ENCODE results near the gene CPT1A.

The CPT1A gene

DNA sequence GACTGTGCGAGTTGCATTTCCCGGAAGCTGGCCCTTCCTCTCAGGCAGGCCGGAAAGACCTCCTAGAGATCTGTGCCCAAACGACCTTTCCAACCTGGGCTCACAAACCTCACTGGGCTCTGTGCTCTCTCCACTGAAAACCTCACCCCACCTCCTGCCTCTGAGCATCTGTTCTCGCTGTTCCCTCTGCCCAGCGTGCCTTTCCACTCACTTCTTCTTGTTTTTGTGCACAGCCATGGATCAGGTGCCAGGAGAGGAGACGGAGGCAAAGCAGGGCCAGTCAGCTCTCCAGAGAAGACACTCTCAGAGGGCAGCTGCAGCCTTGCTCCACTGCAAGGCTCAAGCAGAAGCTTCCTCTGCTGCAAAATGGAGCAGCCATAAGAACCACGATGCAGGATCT, 10.9 kb upstream of the CPT1A start:
- DNase-seq, result no peak

DNA sequence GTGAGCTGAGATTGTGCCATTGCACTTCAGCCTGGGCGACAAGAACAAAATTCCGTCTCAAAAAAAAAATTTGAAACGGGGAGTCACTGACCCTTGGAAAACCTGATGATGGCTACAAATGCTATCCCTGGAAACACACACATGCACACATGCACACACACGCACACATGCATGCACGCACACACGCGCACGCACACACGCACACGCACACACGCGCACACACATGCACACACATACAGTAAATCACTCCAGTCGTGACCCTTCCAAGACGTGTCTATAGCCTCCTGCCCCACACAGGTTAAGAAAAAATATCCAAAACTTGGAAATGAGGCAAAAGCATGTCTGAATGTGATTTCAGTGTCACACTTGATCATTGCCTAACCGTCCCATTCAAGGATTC, 6.7 kb upstream of the CPT1A start:
- no peak for DNase-seq

DNA sequence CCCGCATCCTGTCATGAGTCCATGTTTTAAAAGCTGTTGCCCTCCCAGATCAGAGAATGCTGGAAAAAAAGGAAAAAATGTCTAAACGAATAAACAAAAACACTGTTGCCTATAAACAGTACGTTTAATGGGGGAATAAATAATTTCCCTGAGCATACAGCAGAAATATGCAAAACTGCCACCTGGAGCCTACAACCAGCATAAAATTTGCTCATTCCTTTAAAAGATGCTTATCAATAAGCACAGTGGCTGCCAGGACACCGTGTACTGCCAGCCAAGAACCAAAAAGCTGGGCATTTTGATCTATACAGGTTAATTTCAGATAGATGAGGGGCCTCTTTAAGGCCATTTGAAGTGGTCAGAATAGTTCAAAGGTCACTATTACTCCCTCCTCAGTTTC, 5.7 kb upstream of the CPT1A start:
- no peak for DNase-seq

DNA sequence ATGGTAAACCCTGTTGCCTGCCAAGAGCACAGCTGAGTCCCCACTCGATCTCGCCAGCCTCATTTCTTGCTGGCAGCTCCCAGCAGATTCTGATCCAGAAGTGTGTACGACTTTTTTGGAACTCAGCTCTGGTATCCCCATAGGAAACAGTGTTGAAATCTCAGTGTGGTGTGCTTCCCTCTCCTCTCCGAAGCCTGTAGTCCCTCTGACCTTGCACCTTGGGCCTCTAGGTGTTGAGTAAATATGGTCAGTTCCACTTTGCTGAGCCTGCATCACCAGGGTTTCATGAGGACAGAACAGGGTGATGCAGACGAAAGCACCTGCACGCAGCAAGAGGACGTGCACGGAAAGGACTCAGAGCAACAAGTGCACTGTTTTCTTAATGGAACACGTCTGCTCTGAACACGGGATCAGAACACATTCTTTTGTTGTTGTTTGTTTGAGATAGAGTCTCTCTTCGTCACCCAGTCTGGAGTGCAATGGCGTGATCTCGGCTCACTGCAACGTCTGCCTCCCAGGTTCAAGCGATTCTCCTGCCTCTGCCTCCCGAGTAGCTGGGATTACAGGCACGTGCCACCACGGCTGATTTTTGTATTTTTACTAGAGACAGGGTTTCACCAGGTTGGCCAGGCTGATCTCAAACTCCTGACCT, 3.8 kb upstream of the CPT1A start:
- DNase-seq, result no peak

DNA sequence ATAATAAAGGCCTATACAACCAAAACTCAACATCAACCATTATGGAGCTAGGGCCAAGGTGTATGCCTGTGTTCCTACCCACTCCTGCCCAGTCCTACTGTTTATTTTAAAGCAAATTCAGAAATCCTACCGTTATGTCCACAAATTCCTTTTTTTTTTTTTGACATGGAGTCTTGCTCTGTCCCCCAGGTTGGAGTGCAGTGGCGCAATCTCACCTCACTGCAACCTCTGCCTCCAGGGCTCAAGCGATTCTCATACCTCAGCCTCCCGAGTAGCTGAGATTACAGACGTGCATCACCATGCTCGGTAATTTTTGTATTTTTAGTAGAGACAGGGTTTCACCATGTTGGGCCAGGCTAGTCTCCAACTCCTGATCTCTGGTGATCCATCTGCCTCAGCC, 3.1 kb upstream of the CPT1A start:
- DNase-seq, result no peak

DNA sequence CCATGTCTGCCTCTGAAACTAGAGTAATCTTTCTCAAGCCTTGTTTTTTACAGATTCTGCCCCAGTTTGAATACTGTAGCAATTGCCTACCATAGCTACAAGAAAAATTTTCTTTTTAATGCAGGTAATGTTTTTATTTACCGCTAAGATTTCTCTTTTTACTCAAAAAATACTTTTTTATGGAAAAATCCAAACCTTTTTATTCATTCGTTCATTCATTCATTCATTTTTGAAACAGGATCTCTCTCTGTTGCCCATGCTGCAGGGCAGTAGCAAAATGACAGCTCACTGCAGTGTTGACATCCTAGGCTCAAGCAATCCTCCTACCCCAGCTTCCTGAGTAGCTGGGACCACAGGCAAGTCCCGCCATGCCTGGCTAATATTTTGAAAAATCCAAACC, 2.7 kb upstream of the CPT1A start:
- DNase-seq, result no peak

DNA sequence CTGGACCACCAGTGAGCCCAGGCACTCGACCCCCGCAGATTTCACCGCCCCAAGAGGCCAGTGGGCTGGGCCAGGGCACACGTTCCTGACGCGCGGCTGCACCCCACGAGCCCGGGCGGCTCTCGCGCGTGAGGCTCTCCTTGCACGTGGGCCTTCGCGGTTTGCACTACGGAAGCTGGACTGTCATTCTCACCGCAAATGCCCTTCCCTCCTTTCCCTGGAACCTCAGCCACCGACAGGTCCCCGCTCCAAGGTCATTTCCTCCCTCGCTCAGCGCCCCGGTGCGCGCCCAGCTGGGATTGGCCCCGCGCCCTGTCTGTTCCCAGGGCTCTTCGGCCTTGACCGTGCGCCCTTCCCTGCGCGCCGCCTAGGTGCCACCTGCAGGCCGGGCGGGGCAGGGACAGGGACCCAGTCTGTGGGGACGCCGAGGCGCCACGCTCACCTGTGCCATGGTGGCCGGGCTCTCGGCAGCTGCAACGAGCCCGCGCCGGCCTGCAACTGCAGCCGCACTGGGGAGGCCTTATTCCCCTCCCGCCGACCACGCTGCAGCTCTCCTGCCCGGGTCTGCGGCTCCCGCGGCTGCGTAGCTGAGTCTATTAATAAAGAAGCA, 2.1 kb upstream of the CPT1A start:
- peak; percentile 74 for DNase-seq

DNA sequence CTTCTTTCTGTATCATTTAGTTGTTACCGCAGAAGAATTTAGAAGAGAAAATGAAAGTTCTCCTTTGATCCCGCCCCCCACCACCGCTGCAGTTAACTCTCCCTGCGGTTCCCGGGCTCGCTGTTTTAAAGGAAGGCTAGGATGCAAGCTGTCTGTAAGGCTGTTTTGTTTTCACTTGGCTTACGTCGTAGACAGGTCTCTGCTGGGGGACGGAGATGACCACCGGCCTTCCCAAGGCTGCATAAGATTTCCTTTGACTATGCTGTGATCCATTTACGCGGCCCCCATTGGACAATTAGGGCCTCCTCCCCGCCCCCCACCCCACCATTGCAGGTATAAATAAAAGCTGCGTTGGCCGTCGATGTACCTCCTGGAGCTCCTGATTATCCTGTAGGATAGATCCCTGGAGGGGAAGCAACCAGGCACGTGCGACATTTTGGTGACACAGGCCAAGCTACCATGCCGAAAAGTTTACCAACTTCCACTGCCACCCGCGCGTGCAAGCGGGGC, 1.4 kb upstream of the CPT1A start:
- DNase-seq, result peak; percentile 32

DNA sequence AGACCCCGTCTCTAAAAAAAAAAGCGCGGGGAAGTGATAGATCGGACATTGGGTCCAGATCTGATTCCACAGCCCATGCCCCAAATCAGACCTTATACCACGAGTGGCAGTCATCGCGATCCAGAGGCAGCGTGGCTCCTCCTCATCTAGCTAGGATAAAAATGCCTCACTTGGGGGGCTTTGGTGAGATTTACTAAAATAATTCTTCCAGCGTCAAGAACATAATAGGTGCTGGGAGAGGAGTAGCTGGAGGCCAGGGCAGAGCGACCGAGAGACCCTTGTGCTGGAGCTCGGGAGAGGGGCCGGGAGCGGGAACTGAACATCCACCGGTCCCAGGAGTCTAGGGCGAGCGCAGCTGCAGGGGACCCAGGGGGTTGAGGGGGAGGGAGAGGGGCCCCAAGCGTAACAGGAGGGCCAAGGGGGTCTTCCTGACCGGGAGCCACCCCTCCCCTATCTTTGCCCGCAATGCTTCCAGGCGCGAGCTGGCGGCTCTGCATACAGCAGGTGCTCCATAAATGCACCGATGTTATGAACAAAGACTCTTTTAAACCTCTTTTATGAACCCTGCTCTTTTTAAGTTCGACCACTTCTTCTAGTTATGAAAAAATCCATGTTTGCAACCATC, 823 bp upstream of the CPT1A start:
- DNase-seq, result no peak

DNA sequence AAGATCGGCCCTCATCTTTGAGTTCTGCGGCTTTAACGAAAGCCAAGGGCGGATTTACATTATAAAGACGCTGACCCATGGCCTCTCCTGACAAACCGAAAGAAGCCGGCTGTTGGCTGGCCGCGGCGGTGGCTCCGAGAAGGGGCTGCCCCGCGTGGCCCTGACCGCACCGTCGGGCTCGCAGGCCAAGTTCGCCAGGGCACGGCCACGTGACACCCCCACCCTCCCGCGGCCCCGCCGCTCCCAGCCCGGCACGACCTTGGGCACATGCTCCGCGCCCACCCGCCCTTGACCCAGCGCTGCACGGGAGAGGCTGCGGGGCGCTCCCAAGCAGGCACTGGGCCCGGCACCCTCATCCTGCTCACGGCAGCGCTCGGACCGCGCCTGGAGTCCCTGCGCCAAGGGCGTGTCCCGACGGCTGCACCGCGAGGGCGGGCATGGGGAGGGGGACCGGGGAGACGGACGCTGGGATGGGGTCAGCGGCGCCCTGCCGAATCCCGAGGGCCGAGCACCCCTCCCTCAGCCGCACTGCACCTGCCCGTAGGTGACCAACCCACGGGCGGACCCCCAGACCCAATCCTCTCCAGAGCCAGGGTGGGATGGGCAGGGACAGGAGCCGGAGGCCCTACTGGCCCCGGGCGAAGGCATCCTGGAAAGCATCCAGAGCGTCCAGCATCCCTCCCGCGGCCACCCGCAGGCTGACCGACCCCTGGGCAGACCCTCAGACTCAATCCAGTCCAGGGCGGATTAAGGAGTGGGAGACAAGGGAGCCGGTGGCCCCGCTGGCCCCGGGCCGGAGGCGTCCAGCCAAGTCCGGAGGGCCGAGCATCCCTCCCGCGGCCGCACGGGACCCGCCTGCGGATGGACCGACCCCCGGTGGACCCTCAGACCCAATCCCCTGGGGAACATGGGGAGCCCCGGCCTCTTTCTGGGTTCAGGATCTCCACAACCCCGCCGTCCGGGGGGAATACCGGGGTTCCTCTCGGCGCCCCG, 759 bp downstream of the CPT1A start:
- DNase-seq, result peak; percentile 58

DNA sequence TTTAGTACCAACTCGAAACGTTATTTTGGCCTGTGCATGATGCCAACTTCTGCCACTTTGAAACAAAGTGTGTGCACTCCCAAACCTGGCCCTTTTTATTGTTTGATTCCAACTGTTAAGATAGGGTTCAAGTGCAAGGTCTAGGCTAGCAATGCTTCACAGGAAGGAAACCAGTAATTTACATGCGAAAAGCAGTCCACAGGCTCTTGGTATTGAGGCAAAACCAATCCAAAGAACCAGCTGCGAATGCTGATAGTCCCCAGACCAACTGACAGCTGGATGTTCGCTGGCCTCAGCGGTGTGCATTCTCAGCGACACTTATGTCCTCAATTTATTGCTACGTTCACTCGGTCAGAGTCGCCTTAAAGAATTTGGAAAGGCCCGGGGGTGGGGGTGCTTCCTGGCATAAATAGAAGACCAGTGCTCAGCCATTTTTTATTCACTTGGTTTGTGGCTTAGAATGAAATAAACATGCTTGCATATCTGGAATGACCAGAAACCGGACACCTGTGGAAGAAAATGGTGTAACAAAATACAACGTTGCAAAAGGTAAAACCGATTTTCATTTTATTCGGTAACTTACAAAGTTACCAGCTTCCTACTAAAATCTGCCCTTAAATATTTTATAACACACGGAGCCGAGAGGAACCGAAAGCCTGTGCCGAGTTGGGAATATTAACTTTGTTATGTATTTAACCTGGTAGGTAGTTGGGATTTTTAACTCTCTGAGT, 1.6 kb downstream of the CPT1A start:
- DNase-seq, result peak; percentile 39

DNA sequence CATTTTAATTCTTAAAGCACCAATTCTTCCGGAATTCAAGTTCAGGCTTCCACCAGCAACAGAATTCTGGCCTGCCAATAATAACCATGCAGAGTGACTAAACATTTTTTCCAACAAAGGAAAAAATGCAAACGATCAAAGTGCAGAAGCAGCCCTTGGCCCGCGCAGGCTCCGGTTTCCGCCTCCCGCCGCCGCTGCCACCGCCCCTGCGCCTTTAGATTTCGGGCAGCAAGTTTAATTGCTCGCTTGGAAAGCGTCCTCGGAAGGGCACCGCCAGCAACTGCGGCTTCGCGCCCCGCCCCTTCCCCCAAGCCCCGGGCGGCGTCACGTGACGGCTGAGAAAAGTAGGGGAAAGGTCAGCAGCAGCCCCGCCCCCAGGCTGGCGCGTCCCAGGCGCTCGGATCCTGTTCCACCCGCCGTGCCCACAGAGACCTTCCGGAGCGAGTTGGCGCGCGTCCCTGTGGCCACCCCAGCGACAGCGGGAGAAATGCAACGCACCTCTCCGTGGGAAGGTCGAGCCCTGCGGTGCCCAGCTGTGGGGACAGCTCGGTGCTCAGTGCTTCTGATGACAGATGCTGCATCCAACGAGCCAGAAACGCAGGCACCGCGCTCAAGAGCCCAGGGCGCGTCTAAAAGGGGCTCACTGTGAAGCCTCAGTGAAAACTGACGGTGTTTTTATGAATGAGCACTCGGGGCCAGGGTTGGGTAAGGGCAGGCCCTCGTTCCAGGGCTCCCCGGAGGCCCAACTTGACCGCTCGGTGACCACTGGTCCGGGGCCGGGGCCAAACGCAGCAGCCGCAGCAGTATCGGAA, 2.5 kb downstream of the CPT1A start:
- DNase-seq, result peak; percentile 96

DNA sequence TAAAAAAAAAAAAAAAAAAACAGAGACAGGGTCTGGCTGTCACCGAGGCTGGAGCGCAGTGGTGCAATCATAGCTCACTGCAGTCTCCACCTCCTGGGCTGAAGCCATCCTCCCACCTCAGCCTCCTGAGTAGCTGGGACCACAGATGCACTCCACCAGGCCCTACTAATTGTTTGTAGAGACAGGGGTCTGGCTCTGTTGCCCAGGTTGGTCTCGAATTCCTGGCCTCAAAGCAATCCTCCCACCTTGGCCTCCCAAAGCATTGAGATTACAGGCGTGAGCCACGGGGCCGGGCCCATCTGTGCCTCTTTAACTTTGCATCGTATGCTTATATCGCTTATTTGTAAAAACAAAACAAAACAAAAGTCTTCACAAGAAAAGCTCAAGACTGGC, 3.1 kb downstream of the CPT1A start:
- peak; percentile 23 for DNase-seq

DNA sequence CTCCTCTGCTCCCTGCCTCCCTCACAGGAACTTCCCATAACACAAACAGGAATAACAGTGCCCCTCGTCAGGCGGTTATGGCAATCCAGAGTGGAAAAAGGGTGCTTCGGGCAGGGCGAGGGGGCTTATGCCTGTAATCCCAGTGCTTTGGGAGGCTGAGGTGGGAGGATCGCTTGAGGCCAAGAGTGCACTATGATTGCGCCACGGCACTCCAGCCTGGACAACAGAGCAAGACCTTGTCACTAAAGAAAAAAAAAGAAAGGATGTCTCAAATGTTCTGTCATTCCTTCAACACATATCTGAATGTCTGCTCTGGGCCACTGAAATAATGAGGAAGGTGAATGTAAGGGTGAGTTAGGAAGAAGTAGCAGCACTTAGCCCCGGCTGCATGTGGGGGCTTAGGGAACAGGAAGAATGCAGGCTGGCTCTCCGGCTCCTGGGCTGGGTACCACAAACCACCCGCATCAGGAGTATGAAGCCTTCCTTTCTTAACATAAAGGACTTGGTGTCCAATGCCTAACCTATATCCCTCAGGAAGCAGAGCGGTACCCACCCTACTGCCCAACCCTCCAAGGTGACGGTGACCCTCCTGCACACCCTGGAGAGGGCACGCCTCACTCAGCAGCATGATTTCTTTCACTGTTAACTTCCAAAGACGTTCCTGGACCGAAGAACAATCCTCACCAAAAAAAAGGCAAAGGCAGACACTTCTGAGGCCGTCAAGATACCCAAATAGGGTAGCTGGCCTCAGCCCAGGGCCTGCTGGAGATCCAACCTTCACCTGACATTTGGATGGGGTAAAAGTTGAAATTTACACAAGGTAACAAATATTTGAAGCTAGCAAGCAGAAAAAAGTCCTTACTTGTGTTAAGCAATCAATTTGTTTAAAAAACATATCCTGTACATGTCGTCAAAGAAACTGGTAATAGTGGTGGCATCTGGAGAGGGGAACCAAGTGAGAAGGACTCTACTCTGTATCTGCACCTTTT, 3.8 kb downstream of the CPT1A start:
- no peak for DNase-seq

DNA sequence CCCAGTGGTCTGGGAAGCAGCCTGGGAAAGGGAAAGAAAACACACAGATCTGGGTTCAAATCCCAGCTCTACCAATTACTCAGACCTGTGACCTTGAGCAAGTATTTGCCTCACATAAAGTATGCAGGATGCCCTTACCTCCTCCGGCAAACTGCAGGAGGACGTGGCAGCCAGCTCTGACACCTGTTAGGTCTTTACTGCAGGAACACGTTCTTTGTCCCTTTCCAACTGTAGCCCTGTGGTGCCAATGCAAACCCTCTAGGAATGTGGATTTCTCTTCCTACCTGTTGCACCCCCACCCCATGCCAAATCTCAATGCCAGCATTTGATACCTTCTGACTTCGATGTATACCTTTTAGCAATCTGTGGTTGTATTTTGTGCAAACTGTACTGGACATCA, 6.0 kb downstream of the CPT1A start:
- DNase-seq, result no peak

DNA sequence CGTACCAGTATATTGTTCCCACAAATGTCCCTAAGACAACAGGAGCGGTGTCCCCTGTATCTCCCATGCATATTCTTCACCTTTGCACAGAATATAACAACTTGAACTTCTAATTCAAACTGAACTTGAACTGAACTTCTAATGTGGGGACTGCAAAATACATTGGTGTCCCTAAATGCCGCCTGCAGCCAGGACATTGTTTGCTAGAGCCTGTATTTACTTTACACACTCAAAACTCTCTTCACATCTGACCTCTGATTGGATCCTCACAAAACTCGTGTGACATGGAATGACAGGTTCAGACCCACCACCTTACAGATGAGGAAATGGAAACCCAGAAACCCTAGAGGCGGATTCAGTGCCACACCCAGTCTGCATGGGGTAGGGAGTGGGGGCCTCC, 6.4 kb downstream of the CPT1A start:
- DNase-seq, result no peak

DNA sequence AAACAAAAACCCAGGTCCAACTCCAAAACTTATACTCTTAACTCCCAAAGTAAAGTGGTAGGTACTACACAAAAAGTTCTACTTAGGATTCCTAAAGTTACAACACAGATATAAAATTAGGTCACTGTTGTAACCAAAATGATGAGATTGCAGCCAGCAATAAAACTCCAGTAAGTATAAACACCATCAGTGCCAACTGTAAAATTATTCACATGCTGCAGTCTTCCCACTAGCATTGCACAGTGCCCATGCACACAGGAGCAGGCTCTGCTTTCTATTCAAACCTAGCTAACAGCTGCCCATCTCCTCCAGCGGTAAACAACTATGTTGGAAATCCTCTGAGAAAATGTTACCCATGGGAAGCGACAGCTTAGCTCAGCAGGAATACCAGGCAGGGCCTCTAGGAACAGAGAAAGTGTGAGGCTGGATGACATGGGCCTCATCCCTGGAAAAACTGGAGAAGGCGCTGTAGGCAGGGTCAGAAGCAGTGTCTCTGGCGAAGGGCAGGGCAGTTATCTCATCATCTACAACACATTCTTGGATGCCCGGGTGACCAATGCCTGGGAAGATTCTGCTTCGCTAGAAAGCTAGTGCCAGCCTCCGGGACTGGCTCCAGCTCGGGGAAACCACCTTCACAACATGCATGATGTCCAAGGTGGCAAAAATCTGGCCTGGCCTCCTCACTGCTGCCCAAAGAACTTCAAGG, 9.1 kb downstream of the CPT1A start:
- DNase-seq, result no peak

DNA sequence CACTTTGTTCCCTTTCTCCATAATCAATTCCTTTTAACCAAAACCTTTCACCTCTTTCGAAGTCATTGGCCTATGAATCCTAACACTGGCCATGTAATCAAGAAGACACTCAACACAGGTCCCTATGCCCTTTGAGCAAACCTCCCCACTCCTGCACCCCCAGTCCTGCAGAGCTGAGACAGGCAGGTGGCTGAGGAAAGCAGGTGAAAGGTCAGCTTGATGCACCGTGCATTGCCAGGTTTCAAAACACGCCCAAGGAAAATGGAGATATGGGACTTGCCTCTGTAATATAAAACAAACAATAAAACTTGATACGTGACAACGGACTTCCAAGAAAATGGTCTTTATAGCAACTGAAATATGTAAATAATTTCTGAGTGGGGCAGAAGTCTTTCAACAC, 10.6 kb downstream of the CPT1A start:
- DNase-seq, result no peak

DNA sequence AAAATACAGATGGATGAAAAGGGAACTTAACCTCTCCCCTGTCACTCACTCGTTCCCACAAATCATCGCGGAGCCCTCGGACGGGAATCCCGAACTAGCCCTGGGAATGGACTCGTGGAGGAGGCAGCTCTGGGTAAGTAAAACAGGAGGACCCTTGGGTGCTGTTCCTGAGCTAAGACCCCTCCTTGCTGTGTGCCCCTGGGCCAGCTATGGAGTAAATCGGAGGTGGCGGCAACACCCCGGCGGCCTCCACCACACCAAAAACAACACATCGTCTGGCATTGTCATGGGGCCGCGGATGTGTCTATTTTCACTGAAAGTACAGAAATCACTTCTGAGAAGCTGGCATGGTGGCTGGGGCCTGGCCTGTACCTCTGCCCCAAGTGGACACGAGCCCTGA, 12.1 kb downstream of the CPT1A start:
- DNase-seq, result no peak

DNA sequence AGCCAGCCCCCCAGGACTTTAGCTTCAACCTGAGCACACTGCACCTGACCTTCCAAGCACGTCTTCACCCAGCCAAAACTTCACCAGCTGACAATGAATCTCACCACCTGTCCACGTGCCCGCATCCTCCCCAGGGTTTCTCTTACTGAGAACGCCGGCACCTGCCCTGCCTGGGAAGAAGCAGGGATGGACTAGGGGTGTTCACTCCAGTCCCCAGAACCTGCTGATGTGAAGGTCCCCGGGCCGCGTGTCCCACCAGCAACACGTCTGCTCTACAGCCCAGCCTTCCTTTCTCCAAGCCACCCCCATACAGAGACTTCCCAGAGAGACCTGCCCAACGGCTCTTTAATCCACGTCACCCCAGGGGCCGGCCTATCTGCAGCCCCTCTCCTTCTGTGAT, 12.8 kb downstream of the CPT1A start:
- no peak for DNase-seq

Measured in retina (tissue), 1 donor.